OCI-LY3 (cell line): ENCODE data around the gene FITM1.

Experiments
- H2AFZ ChIP-seq: fragments of 200-600, 300-600 bp; shearing (Covaris generic); 2 replicates; pipeline ENCODE4 v1.6.0; 2014; ENCODE audit warnings: antibody characterized with exemption, low read depth, low read length
- H3K27ac ChIP-seq: fragments of 200-600, 300-600 bp; sonication (generic); 2 replicates; pipeline ENCODE4 v1.5.1; 2014; ENCODE audit warnings: mild to moderate bottlenecking, low read length, moderate library complexity, mixed read lengths
- H3K27me3 ChIP-seq: fragments of 200-600, 300-600 bp; sonication (generic); 2 replicates; pipeline ENCODE4 v1.6.1; 2014; ENCODE audit warnings: low read depth, low read length, mixed read lengths
- H3K36me3 ChIP-seq: fragments of 200-600, 300-600 bp; sonication (generic); replicated peaks from 2 replicates; pipeline ENCODE3; 2014; ENCODE audit warnings: low read depth, low read length, mixed read lengths
- H3K4me1 ChIP-seq: fragments of 300-600, 200-600 bp; sonication (generic); 2 replicates; pipeline ENCODE4 v1.6.1; 2014; ENCODE audit warnings: low read length, mixed read lengths
- H3K4me2 ChIP-seq: fragments of 200-600, 300-600 bp; sonication (generic); 2 replicates; pipeline ENCODE4 v1.6.1; 2014; ENCODE audit warnings: low read length, mixed read lengths
- H3K4me3 ChIP-seq: fragments of 300-600, 200-600 bp; sonication (generic); 2 replicates; pipeline ENCODE4 v1.5.1; 2014; ENCODE audit warnings: antibody characterized with exemption, mild to moderate bottlenecking, low read length, moderate library complexity
- H3K79me2 ChIP-seq: fragments of 300-600, 200-600 bp; shearing (Covaris generic); 2 replicates; pipeline ENCODE4 v1.6.1; 2014; ENCODE audit warnings: mild to moderate bottlenecking, low read length, mixed read lengths
- H3K9ac ChIP-seq: fragments of 300-600, 200-600 bp; shearing (Covaris generic); 2 replicates; pipeline ENCODE4 v1.6.0; 2014; ENCODE audit warnings: mild to moderate bottlenecking, low read length, moderate library complexity
- H3K9me3 ChIP-seq: fragments of 200-600, 300-600 bp; shearing (Covaris generic); 2 replicates; pipeline ENCODE4 v1.6.1; 2014; ENCODE audit warnings: low read length, mixed read lengths; ENCODE audit not compliant: insufficient read depth
- H4K20me1 ChIP-seq: fragments of 200-600, 300-600 bp; sonication (generic); 2 replicates; pipeline ENCODE4 v1.6.1; 2016; ENCODE audit warnings: low read length, mixed read lengths; ENCODE audit not compliant: insufficient read depth
- CTCF ChIP-seq: fragments of 200-600, 300-600 bp; sonication (generic); IDR thresholded peaks from 2 replicates; pipeline ENCODE4 v1.5.1; 2014; ENCODE audit warnings: antibody characterized with exemption, low read length, low read depth
- EZH2phosphoT487 ChIP-seq: fragments of 200-600 bp; shearing (Covaris generic); IDR thresholded peaks from 2 replicates; pipeline ENCODE4 v1.6.1; 2018; ENCODE audit warnings: antibody characterized with exemption, mixed run types, low read depth

The FITM1 gene

GRCh38 chr14:24119691-24120090, 10.8 kb upstream of the FITM1 start:
- Histone ChIP-seq H4K20me1 (no peaks in the 10 kb centered on the region), H3K27ac (no peak overlapping the region), H3K9me3 (no peaks in the 10 kb centered on the region), H3K36me3 (peaks cover 48% of the 10 kb centered on the region), H3K4me2 (no peak overlapping the region), H3K27me3 (no peaks in the 10 kb centered on the region), H3K4me3 (no peak overlapping the region), H2AFZ (no peak overlapping the region), H3K79me2 (peaks cover 12% of the 10 kb centered on the region; the same call in 1 of the 2 replicates), H3K9ac (no peak overlapping the region), H3K4me1 (peaks cover 26% of the 10 kb centered on the region)
- no peak for TF ChIP-seq CTCF
- no peak for TF ChIP-seq EZH2phosphoT487

GRCh38 chr14:24121210-24121609, 9.2 kb upstream of the FITM1 start:
- no peak overlapping the region for H3K4me2 ChIP-seq
- peaks cover 48% of the 10 kb centered on the region for H3K36me3 ChIP-seq

DNA sequence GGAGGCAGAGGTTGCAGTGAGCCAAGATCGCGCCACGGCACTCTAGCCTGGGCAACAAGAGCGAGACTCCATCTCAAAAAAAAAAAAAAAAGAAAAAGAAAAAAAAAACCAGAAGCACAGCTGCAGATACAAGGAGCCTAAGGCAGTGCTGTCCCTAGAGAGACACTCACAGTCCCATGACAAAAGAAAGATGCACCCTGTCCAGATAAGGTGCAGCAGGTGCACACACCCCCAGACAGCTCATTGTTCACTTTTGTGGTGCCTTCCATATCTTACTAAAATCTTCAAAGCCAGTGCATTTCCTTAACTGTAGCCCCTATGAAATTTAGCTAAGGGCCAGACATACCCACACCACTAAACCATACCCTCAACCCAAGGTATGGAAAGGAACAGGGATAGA, 8.0 kb upstream of the FITM1 start:
- Histone ChIP-seq H3K36me3 (peaks cover 41% of the 10 kb centered on the region), H4K20me1 (no peaks in the 10 kb centered on the region), H3K27me3 (no peaks in the 10 kb centered on the region), H3K9ac (no peak overlapping the region), H3K79me2 (no peaks in the 10 kb centered on the region), H3K27ac (no peak overlapping the region), H2AFZ (no peak overlapping the region), H3K4me2 (no peak overlapping the region), H3K9me3 (no peaks in the 10 kb centered on the region), H3K4me3 (no peak overlapping the region), H3K4me1 (peaks cover 19% of the 10 kb centered on the region)
- no peak for TF ChIP-seq CTCF
- TF ChIP-seq EZH2phosphoT487, result no peak

More at GRCh38 chr14:24121210-24121609, 9.2 kb upstream of the FITM1 start:
- TF ChIP-seq CTCF (no peak), EZH2phosphoT487 (no peak)
- no peak overlapping the region for H3K4me3 ChIP-seq
- no peaks in the 10 kb centered on the region for H3K27me3 ChIP-seq
- H3K9ac ChIP-seq, result no peak overlapping the region
- 0 out of 2 replicates have a peak, but pooled peaks cover 4% of the 10 kb centered on the region for H3K79me2 ChIP-seq
- H2AFZ ChIP-seq, result no peak overlapping the region
- peaks cover 19% of the 10 kb centered on the region for H3K4me1 ChIP-seq
- no peaks in the 10 kb centered on the region for H3K9me3 ChIP-seq
- no peak overlapping the region for H3K27ac ChIP-seq
- no peaks in the 10 kb centered on the region for H4K20me1 ChIP-seq

DNA sequence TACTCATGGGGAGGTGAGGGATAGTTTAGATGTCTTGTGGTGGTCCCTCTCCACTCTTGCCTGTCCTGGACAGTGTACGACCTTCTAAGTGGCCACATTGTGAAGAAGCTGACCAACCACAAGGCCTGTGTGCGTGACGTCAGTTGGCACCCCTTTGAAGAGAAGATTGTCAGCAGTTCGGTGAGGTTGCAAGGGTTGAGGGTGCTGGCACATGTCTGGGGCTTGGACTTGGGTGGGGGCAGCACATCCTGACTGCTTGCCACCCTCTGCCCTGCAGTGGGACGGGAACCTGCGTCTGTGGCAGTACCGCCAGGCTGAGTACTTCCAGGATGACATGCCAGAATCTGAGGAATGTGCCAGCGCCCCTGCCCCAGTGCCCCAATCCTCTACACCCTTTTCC, 7.6 kb upstream of the FITM1 start:
- no peaks in the 10 kb centered on the region for H3K27me3 ChIP-seq
- H3K79me2 ChIP-seq, result no peaks in the 10 kb centered on the region
- H3K9ac ChIP-seq, result no peak overlapping the region
- TF ChIP-seq CTCF, result no peak
- TF ChIP-seq EZH2phosphoT487, result no peak
- H3K27ac ChIP-seq, result peak overlapping the region; percentile 87
- no peaks in the 10 kb centered on the region for H4K20me1 ChIP-seq
- peaks cover 39% of the 10 kb centered on the region for H3K36me3 ChIP-seq
- H3K4me1 ChIP-seq, result peaks cover 19% of the 10 kb centered on the region
- H2AFZ ChIP-seq, result no peak overlapping the region
- no peak overlapping the region for H3K4me3 ChIP-seq
- no peak overlapping the region for H3K4me2 ChIP-seq
- H3K9me3 ChIP-seq, result no peaks in the 10 kb centered on the region
